PFSK-1 (cell line): ENCODE measurements around the gene MMEL1.

Experiments
- FOXP2 ChIP-seq: optimal IDR thresholded peaks from 2 replicates; pipeline ENCODE3; 2011; ENCODE audit warnings: borderline replicate concordance, control low read depth, inconsistent platforms; ENCODE audit not compliant: insufficient read depth; ENCODE audit errors: extremely low read length, extremely low read depth
- POLR2AphosphoS5 ChIP-seq: IDR thresholded peaks from 2 replicates; pipeline ENCODE4 v1.6.1; 2012; ENCODE audit warnings: low read depth, mild to moderate bottlenecking, control low read depth, low read length, moderate library complexity
- SIN3A ChIP-seq: IDR thresholded peaks from 2 replicates; pipeline ENCODE4 v1.6.1; 2012; ENCODE audit warnings: mild to moderate bottlenecking, low read length, moderate library complexity, borderline replicate concordance; ENCODE audit not compliant: insufficient read depth
- TAF1 ChIP-seq: IDR thresholded peaks from 2 replicates; pipeline ENCODE4 v1.6.1; 2012; ENCODE audit warnings: low read length, control low read depth, borderline replicate concordance; ENCODE audit not compliant: insufficient read depth
- TF ChIP-seq, protein P1 (sequence below), 2 experiments: IDR thresholded peaks; 2 replicates each; pipeline versions ENCODE4 v1.6.1 to v1.8.0; 2011 to 2012; ENCODE audit warnings: low read depth in 2 of 2, low read length in 2 of 2, control low read depth in 1 of 2, inconsistent platforms in 1 of 2, mild to moderate bottlenecking in 1 of 2, moderate library complexity in 1 of 2; ENCODE audit not compliant: insufficient read depth in 1 of 2

The MMEL1 gene

DNA sequence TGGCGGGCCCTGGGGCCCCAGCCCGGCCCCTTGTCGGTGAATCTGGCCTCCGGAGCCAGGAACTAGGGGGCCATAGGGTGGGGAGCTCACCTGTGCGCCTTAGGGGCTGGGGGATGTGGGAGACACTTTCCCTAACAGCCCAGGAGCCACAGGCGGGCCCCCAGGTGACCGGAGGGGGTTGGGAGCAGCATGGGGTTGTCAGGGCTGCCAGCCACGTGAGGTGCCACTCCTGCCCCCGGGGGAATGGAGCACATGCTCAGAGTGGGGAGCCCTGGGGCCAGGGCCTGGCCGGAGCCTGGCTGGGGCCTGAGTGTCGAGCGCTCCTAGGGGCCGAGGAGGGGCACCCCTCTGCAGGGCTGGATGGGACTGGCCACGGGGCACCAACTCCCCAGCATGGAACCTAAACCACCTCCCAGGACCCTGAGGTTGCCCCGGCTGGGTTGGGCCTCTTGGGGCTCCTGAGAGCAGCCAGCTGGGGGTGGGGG, 26.4 kb downstream of the MMEL1 start:
- TF ChIP-seq POLR2AphosphoS5 (no peak), TAF1 (no peak), SIN3A (no peak), FOXP2 (no peak)
- TF ChIP-seq, protein P1, sequence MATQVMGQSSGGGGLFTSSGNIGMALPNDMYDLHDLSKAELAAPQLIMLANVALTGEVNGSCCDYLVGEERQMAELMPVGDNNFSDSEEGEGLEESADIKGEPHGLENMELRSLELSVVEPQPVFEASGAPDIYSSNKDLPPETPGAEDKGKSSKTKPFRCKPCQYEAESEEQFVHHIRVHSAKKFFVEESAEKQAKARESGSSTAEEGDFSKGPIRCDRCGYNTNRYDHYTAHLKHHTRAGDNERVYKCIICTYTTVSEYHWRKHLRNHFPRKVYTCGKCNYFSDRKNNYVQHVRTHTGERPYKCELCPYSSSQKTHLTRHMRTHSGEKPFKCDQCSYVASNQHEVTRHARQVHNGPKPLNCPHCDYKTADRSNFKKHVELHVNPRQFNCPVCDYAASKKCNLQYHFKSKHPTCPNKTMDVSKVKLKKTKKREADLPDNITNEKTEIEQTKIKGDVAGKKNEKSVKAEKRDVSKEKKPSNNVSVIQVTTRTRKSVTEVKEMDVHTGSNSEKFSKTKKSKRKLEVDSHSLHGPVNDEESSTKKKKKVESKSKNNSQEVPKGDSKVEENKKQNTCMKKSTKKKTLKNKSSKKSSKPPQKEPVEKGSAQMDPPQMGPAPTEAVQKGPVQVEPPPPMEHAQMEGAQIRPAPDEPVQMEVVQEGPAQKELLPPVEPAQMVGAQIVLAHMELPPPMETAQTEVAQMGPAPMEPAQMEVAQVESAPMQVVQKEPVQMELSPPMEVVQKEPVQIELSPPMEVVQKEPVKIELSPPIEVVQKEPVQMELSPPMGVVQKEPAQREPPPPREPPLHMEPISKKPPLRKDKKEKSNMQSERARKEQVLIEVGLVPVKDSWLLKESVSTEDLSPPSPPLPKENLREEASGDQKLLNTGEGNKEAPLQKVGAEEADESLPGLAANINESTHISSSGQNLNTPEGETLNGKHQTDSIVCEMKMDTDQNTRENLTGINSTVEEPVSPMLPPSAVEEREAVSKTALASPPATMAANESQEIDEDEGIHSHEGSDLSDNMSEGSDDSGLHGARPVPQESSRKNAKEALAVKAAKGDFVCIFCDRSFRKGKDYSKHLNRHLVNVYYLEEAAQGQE (IDR thresholded peaks at IDR 0.05; ENCODE audit: insufficient read depth in 1 of 2, low read depth in 2 of 2, low read length in 2 of 2): no peak

DNA sequence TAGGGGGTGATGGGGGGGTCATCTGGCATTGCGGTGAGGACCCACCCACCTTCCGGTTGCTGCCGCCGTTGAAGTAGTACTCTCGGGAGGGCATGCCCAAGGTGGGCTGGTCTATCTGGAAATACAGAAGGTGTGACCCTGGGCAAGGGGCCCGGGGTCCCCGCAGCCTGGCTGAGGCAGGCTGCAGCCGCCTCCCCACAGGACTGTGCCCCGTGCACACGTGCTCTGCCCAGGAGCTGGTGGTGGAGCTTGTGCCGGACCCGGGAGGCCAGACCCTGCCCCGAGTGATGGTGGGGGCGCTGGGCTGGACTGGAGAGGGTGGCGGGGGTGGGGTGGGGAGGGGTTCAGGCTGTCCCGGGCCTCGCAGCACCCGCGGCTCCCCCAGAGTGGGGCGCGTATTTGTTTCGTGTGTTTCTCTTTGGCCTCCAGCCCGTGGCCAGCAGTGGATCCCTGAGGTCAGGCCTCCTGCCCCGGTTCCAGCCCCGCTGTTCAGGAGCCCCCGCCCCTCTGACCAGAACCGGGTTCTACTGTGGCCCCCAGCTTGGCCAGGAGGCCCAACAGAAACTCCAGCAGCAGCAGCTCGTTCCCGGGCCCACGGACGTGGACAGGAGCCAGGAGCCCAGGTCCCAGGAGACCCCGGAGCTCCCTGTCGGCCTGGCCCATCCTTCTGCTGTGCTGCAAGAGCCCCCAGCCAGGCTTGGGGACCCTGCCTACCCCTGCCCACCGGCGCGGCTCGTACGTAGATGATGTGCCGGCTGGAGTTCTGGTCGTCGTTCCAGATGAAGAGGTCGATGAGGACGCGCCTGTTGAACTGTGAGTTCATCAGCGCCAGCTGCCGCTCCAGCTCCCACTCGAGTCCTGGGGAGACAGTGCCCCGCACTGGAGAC, 27.1 kb downstream of the MMEL1 start:
- TF ChIP-seq FOXP2 (no peak), SIN3A (no peak), TAF1 (no peak)
- TF ChIP-seq, protein P1 (IDR thresholded peaks at IDR 0.05; ENCODE audit: insufficient read depth in 1 of 2, low read depth in 2 of 2, low read length in 2 of 2): no peak

DNA sequence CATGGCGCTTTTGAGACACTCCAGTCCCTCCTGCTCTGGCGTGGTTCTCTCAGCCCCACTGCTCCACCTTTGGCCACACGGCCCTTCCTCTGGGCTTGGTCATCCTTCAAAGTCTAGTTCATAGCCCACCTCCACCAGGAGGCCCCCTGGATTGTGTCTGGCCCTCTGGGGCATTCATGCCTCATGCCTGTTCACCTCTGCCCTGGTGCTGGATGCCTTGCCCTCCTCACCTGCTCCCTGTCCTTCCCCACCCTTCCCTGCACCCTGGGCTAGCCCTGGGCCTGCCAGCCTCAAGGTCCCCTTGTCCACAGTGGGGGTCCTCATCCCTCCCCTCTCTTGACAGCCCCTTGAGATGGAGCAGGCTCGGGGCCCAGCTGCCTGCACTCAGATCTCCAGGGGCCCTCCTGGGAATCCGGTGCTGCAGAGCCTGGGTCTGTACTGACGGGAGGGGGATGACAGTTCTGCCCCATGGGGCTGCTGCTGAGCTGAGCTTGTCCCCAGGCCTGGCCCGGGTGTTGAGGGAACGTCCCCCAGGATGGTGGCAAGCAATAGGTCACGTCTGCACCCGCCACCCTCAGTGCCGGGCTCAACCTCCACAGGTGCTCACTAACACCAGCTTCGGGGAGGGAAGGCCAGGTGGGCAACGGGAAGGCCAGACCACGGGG, 27.8 kb downstream of the MMEL1 start:
- no peak for TF ChIP-seq SIN3A
- TF ChIP-seq POLR2AphosphoS5: no peak
- no peak for TF ChIP-seq FOXP2
- TF ChIP-seq, protein P1 (IDR thresholded peaks at IDR 0.05; ENCODE audit: insufficient read depth in 1 of 2, low read depth in 2 of 2, low read length in 2 of 2): no peak
- TF ChIP-seq TAF1: no peak

DNA sequence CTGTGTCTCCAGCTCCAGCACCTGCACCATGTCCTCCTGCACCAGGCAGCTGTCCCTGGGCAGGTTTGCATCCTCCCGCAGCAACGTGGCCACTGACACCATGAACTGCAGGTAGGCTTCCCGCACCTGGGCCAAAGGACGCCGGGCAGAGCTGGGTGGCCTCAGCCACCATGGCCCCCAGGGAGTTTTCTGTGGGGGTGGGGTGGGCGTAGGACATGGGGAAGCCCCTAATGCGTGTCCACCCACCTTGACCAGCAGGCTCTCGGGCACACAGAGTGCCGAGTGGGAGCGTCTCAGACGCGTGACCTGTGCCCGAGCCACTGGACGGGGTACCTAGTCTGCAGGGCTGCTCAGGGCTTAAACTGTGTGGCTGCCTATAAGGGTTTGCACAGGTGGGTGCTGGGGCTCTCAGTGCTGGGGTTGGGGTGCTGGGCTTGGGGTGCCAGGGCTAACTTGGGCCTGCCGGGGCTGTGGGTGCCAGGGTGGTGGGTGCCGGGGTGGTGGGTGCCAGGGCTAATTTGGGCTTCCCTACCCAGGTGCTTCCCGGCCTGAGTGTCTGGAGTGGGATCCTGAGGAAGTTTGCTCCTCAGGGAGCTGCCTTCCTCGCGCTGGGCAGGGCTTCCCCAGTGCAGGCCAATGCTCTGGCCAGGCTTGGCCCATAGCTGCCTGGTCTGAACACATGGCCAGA, 28.5 kb downstream of the MMEL1 start:
- TF ChIP-seq TAF1 (no peak), FOXP2 (no peak), POLR2AphosphoS5 (no peak), SIN3A (no peak)

DNA sequence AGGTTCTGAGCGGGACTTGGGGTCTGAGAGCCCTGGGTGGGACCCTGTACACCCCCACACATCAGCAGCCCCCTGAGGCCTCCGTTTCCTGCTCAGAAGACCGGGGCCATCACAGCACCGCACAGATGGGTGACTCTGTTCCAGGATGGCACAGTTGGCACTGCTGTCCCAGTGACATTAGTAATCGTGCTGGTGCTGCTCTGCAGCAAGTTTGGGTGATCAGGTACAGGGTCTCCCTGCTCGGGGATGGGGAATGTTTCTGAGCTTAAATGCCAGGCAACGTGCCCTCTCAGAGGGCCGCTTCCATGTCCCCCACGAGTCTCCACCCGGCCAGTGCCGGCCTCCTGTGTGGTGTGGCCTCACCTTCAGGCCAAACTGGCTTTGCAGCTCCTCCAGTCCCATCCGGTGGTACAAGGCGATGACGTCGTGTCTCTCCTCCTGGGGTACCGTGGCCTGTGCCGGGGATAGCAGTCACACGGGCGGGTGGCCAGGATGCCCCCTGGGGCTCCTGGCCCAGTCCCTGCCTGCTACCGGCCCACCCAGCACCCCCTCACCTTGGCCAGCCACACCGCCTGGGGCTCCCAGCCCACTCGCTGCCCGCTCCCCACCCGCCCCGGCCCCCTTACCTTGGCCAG, 29.2 kb downstream of the MMEL1 start:
- TF ChIP-seq SIN3A (no peak), FOXP2 (no peak), TAF1 (no peak), POLR2AphosphoS5 (no peak)
- TF ChIP-seq, protein P1 (IDR thresholded peaks at IDR 0.05; ENCODE audit: insufficient read depth in 1 of 2, low read depth in 2 of 2, low read length in 2 of 2): no peak
